HCT116 (cell line): ENCODE data around the gene DEPDC5. TPM values are rescaled to one million over a fixed set of nuclear protein-coding genes. Genes with fewer than 3 reads are reported as not detected.

ENCODE experiments used
- ATAC-seq: fragments of 200-7000 bp; cut with Tn5 transposase; 2 replicates; pipeline ENCODE4 v1.9.1; 2020; ENCODE audit warnings: mild to moderate bottlenecking, moderate library complexity
- BruUV-seq: library from RNA; stranded (reverse); fragments of 400-500 nt; replicated peaks from 2 replicates; lab custom pipeline; 2021; lab: Mats Ljungman, UMichigan
- CTCF ChIA-PET: fragments of 300-600 bp; sonication (Branson Sonifier 250); formaldehyde crosslinking; loops from one replicate; lab custom pipeline; 2021; ENCODE audit warnings: antibody characterized with exemption; lab: Charles Lee
- POLR2A ChIA-PET: fragments of 300-600, 350-600 bp; sonication (Branson Sonifier 250); formaldehyde crosslinking; loops from one replicate; lab custom pipeline; 2021; ENCODE audit warnings: antibody characterized with exemption; lab: Charles Lee
- RAD21 ChIA-PET, 2 experiments: fragments of 300-600 bp; sonication (Branson Sonifier 250); formaldehyde crosslinking; loops; one replicate each; lab custom pipeline; 2023; ENCODE audit warnings: low total read pairs in 2 of 2; ENCODE audit not compliant: uncharacterized antibody in 2 of 2, unreplicated experiment in 2 of 2, low non-redundant PET in 1 of 2; lab: Charles Lee
- DNase-seq: peaks from one replicate; pipeline ENCODE4 v3.0.0-alpha.2; 2010; ENCODE audit warnings: low read depth, low spot score
- H2AFZ ChIP-seq: fragments of 200-600 bp; shearing (Covaris generic), sonication (generic); 2 replicates; pipeline ENCODE4 v1.6.1; 2017; ENCODE audit warnings: low read depth, mixed run types, mixed read lengths, antibody characterized with exemption, low read length; ENCODE audit not compliant: poor library complexity, severe bottlenecking
- H3K27ac ChIP-seq: 2 replicates; pipeline ENCODE4 v1.5.1; 2012; ENCODE audit warnings: low read depth, low read length
- H3K27me3 ChIP-seq: fragments of 200-600 bp; sonication (generic); 2 replicates; pipeline ENCODE4 v1.6.1; 2016; ENCODE audit warnings: mixed run types, low read length, mixed read lengths; ENCODE audit not compliant: insufficient read depth
- H3K36me3 ChIP-seq, 2 experiments: fragments of 200-500 bp in 1 of 2; fragments of 200-600 bp in 1 of 2; sonication (Bioruptor generic) in 1 of 2; sonication (generic) in 1 of 2; 2 replicates each; pipeline versions ENCODE4 v1.5.1 to v1.6.1; 2014 to 2016; ENCODE audit warnings: low read length in 2 of 2, inconsistent platforms in 1 of 2, mixed read lengths in 1 of 2, mixed run types in 1 of 2; ENCODE audit not compliant: insufficient read depth in 2 of 2, control insufficient read depth in 1 of 2
- H3K4me1 ChIP-seq, 2 experiments: fragments of 200-600 bp in 1 of 2; sonication (generic) in 1 of 2; 2 replicates each; pipeline versions ENCODE4 v1.5.1 to v1.6.1; 2012 to 2017; ENCODE audit warnings: low read length in 2 of 2, inconsistent platforms in 1 of 2, mild to moderate bottlenecking in 1 of 2, mixed read lengths in 1 of 2, mixed run types in 1 of 2, moderate library complexity in 1 of 2; ENCODE audit not compliant: insufficient read depth in 2 of 2, control insufficient read depth in 1 of 2
- H3K4me2 ChIP-seq: fragments of 200-600 bp; sonication (generic); 2 replicates; pipeline ENCODE4 v1.6.1; 2017; ENCODE audit warnings: mixed run types, low read length, mixed read lengths
- H3K4me3 ChIP-seq, 2 experiments: fragments of 200-600 bp in 1 of 2; sonication (generic) in 1 of 2; replicated peaks in 1 of 2; 2 replicates each; pipeline ENCODE4 v1.5.1; 2011 to 2016; ENCODE audit warnings: low read length in 2 of 2, control low read depth in 1 of 2, low read depth in 1 of 2, mild to moderate bottlenecking in 1 of 2, mixed read lengths in 1 of 2, mixed run types in 1 of 2
- H3K79me2 ChIP-seq: fragments of 200-600 bp; sonication (generic); 2 replicates; pipeline ENCODE4 v1.6.1; 2017; ENCODE audit warnings: mild to moderate bottlenecking, mixed run types, low read length, moderate library complexity, mixed read lengths; ENCODE audit not compliant: insufficient read depth
- H3K9ac ChIP-seq: fragments of 200-600 bp; sonication (generic); 2 replicates; pipeline ENCODE4 v1.6.1; 2016; ENCODE audit warnings: low read length, mixed read lengths
- H3K9me2 ChIP-seq: fragments of 200-600 bp; sonication (generic), shearing (Covaris generic); 2 replicates; pipeline ENCODE4 v1.6.1; 2017; ENCODE audit warnings: mixed run types, mild to moderate bottlenecking, moderate library complexity; ENCODE audit not compliant: insufficient read depth
- H3K9me3 ChIP-seq, 2 experiments: fragments of 200-500 bp in 1 of 2; fragments of 200-600 bp in 1 of 2; sonication (Bioruptor generic) in 1 of 2; sonication (generic) in 1 of 2; 2 replicates each; pipeline ENCODE4 v1.6.1; 2014 to 2017; ENCODE audit warnings: low read length in 2 of 2, mixed read lengths in 2 of 2, inconsistent platforms in 1 of 2, low read depth in 1 of 2, mild to moderate bottlenecking in 1 of 2, mixed run types in 1 of 2, moderate library complexity in 1 of 2; ENCODE audit not compliant: control insufficient read depth in 1 of 2, insufficient read depth in 1 of 2
- H4K20me1 ChIP-seq: fragments of 200-600 bp; sonication (generic), shearing (Covaris generic); 2 replicates; pipeline ENCODE4 v1.6.1; 2017; ENCODE audit warnings: mixed run types, mild to moderate bottlenecking, moderate library complexity; ENCODE audit not compliant: insufficient read depth
- ATF3 ChIP-seq: IDR thresholded peaks from 2 replicates; pipeline ENCODE4 v1.6.1; 2012
- CBX3 ChIP-seq: IDR thresholded peaks from 2 replicates; pipeline ENCODE4 v1.6.1; 2012; ENCODE audit warnings: low read depth
- CTCF ChIP-seq, 3 experiments: fragments of 200-600 bp in 1 of 3; sonication (generic) in 1 of 3; IDR thresholded peaks in 2 of 3; conservative IDR thresholded peaks in 1 of 3; 2 replicates each; pipeline ENCODE4 v1.5.1; 2012 to 2017; ENCODE audit warnings: low read depth in 2 of 3, low read length in 2 of 3, antibody characterized with exemption in 1 of 3, borderline replicate concordance in 1 of 3, control low read depth in 1 of 3, mild to moderate bottlenecking in 1 of 3, mixed read lengths in 1 of 3, mixed run types in 1 of 3, moderate library complexity in 1 of 3; ENCODE audit not compliant: insufficient read depth in 1 of 3
- EZH2 ChIP-seq: fragments of 200-600 bp; sonication (generic); IDR thresholded peaks from 2 replicates; pipeline ENCODE4 v1.6.1; 2017; ENCODE audit warnings: antibody characterized with exemption, mixed run types
- EZH2phosphoT487 ChIP-seq: fragments of 200-600 bp; IDR thresholded peaks from 2 replicates; pipeline ENCODE4 v1.6.1; 2018; ENCODE audit warnings: antibody characterized with exemption, borderline replicate concordance
- SRF ChIP-seq: IDR thresholded peaks from 2 replicates; pipeline ENCODE4 v1.6.1; 2012; ENCODE audit warnings: low read depth
- YY1 ChIP-seq: IDR thresholded peaks from 2 replicates; pipeline ENCODE4 v1.6.1; 2011; ENCODE audit warnings: low read length, low read depth, moderate library complexity, mild to moderate bottlenecking; ENCODE audit not compliant: insufficient replicate concordance; ENCODE audit errors: extremely low read depth
- ZFX ChIP-seq: fragments of 450-650 bp; IDR thresholded peaks from 2 replicates; pipeline ENCODE4 v1.6.1; 2017
- intact Hi-C: fragments of 100-400 bp; cut with micrococcal nuclease; formaldehyde crosslinking; loops from 2 replicates; pipeline ENCODE4 v1.10.0; 2022
- total RNA-seq: library from RNA; stranded (reverse); gene quantifications from one replicate; pipeline ENCODE4 v1.2.1, GENCODE V29; 2021; ENCODE audit not compliant: unreplicated experiment

DEPDC5 gene
- total RNA-seq, 1 experiment from 2014 or later, result 35.0 TPM

- Histone ChIP-seq H2AFZ (no peak overlapping the region), H3K4me3 (no peak overlapping the region), H3K27me3 (no peaks in the 10 kb centered on the region), H3K27ac (no peak overlapping the region), H3K4me2 (no peak overlapping the region), H3K36me3 (peaks cover 9 to 11% of the 10 kb centered on the region in 2 experiments; a peak in 2 of 4 replicates), H3K9ac (no peak overlapping the region), H3K4me1 (no peaks in the 10 kb centered on the region), H3K79me2 (peaks cover 74% of the 10 kb centered on the region), H3K9me2 (no peaks in the 10 kb centered on the region), H4K20me1 (no peaks in the 10 kb centered on the region), H3K9me3 (no peaks in the 10 kb centered on the region)
- ATAC-seq (no peak), DNase-seq (no peak)
- ChIA-PET CTCF (no interaction called here), RAD21 (no interaction called here), POLR2A (no interaction called here)
- intact Hi-C loops, result no loop called here
- BruUV-seq, result no TSS peak
- TF ChIP-seq CBX3 (no peak), ATF3 (no peak), SRF (no peak), YY1 (no peak), EZH2phosphoT487 (no peak), CTCF (IDR thresholded peaks at IDR 0.05 in 2 of 3, conservative IDR thresholded peaks at IDR 0.05 in 1 of 3; ENCODE audit: borderline replicate concordance in 1 of 3, insufficient read depth in 1 of 3, low read depth in 2 of 3, low read length in 2 of 3) (no peak), ZFX (no peak)
These were observed 25.0 kb upstream of the DEPDC5 start for GRCh38 chr22:31728857-31729256.

- H3K4me1 ChIP-seq, result peaks cover 0 to 12% of the 10 kb centered on the region in 2 experiments; a peak in 1 of 4 replicates
- intact Hi-C loops, result no loop called here
- ChIA-PET CTCF (no interaction called here), POLR2A (no interaction called here), RAD21 (no interaction called here)
- no peak overlapping the region for H3K4me2 ChIP-seq
- no peak overlapping the region for H2AFZ ChIP-seq
- H4K20me1 ChIP-seq, result no peaks in the 10 kb centered on the region
- no peak for DNase-seq
- no peaks in the 10 kb centered on the region for H3K9me3 ChIP-seq
- no peaks in the 10 kb centered on the region for H3K9me2 ChIP-seq
- peaks cover 0 to 3% of the 10 kb centered on the region in 2 experiments; a peak in 1 of 4 replicates for H3K36me3 ChIP-seq
- peaks cover 78% of the 10 kb centered on the region for H3K79me2 ChIP-seq
- BruUV-seq, result no TSS peak
- no peak overlapping the region for H3K4me3 ChIP-seq
- no peak overlapping the region for H3K9ac ChIP-seq
- no peaks in the 10 kb centered on the region for H3K27me3 ChIP-seq
- TF ChIP-seq CTCF (IDR thresholded peaks at IDR 0.05 in 2 of 3, conservative IDR thresholded peaks at IDR 0.05 in 1 of 3; ENCODE audit: borderline replicate concordance in 1 of 3, insufficient read depth in 1 of 3, low read depth in 2 of 3, low read length in 2 of 3) (peak in 2 of 3 experiments; percentile 24 to 41; a peak in 2 of 6 replicates), EZH2 (no peak)
- TF ChIP-seq, all 23 proteins: peak for 1
- peak; percentile 72 for ATAC-seq
- H3K27ac ChIP-seq, result no peak overlapping the region
These were observed 23.5 kb upstream of the DEPDC5 start for GRCh38 chr22:31730344-31730711.
